H1 (cell line): ENCODE data around the gene SMYD3. TPM values are rescaled to one million over a fixed set of nuclear protein-coding genes. Genes with fewer than 3 reads are reported as not detected.

Source experiments
- EGR1 ChIP-seq: IDR thresholded peaks from 2 replicates; pipeline ENCODE4 v1.6.1; 2011; ENCODE audit warnings: low read depth, low read length, borderline replicate concordance
- EZH2 ChIP-seq: fragments of 200-600 bp; sonication (generic); IDR thresholded peaks from 2 replicates; pipeline ENCODE4 v1.7.1; 2012; ENCODE audit warnings: low read depth, mild to moderate bottlenecking, moderate library complexity, low read length, inconsistent platforms; ENCODE audit not compliant: severe bottlenecking
- RAD21 ChIP-seq, 2 experiments: IDR thresholded peaks in 1 of 2; conservative IDR thresholded peaks in 1 of 2; 2 replicates each; pipeline ENCODE4 v1.6.1; 2011; ENCODE audit warnings: low read depth in 2 of 2, low read length in 2 of 2, improper control_type of control experiment in 1 of 2, inconsistent platforms in 1 of 2, mild to moderate bottlenecking in 1 of 2, moderate library complexity in 1 of 2
- RNF2 ChIP-seq: fragments of 200-900, 300-1000 bp; sonication (generic); IDR thresholded peaks from 2 replicates; pipeline ENCODE4 v1.7.1; 2016; ENCODE audit warnings: borderline replicate concordance, low read depth, mild to moderate bottlenecking, antibody characterized with exemption, low read length; ENCODE audit not compliant: poor library complexity, severe bottlenecking; ENCODE audit errors: missing control alignments
- SIN3A ChIP-seq, 2 experiments: IDR thresholded peaks in 1 of 2; conservative IDR thresholded peaks in 1 of 2; 2 replicates each; pipeline ENCODE4 v1.6.1; 2011 to 2012; ENCODE audit warnings: low read length in 2 of 2, improper control_type of control experiment in 1 of 2, low read depth in 1 of 2, mild to moderate bottlenecking in 1 of 2
- polyA plus RNA-seq, 7 experiments: library from polyadenylated mRNA; depleted of rRNA in 3 of 7; stranded (reverse) in 5 of 7; unstranded in 2 of 7; fragments of >200 nt in 5 of 7; fragments of 200-250 nt in 2 of 7; gene quantifications; 1 replicate in 5 of 7; 2 replicates in 1 of 7; 4 replicates in 1 of 7; pipeline versions ENCODE4 v1.2.1 to v1.2.3, GENCODE V29; 2011 to 2013; ENCODE audit warnings: missing spikeins in 2 of 7, mixed read lengths in 2 of 7
- total RNA-seq: library from RNA; stranded (reverse); fragmentation: NEBNext Ultra II Directional; extraction: Animal tissue kit (Norgen Biotek cat#: 25700); gene quantifications from 2 replicates; pipeline ENCODE4 v1.2.1, GENCODE V29; 2021

The SMYD3 gene
- total and polyA plus RNA-seq, 2 of the 8 experiments (the other 6 are each of a cell fraction or from before 2014, with no cell fraction given): 17.3 to 25.4 TPM

DNA sequence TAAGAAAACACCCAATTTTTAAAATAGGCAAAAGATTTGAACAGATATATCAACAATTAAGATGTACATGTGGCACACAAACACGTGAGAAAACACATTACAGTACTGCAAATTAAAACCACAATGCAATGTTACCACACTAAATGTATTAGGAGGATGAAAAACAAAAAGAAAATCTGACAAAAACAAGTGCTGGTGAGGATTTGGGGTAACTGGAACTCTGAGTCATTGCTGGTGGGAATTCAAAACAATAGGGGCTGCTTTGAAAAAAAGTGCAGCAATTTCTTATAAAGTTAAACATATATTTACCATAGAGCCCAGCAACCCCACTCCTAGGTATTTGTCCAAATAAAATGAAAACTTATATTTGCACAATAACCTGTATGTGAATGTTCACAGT, 614.1 kb downstream of the SMYD3 start (continued):
- TF ChIP-seq EGR1 (no peak), RAD21 (IDR thresholded peaks at IDR 0.05 in 1 of 2, conservative IDR thresholded peaks at IDR 0.05 in 1 of 2; ENCODE audit: low read depth in 2 of 2, low read length in 2 of 2) (no peak), SIN3A (conservative IDR thresholded peaks at IDR 0.05 in 1 of 2, IDR thresholded peaks at IDR 0.05 in 1 of 2; ENCODE audit: low read depth in 1 of 2, low read length in 2 of 2) (no peak), RNF2 (no peak), EZH2 (no peak)
